Ishikawa (cell line): Measurements from ENCODE around the gene DNMT3A.

Source experiments
- REST ChIP-seq: IDR thresholded peaks from 2 replicates; pipeline ENCODE4 v1.6.1; 2012; ENCODE audit warnings: low read depth, mild to moderate bottlenecking
- TAF1 ChIP-seq: IDR thresholded peaks from 2 replicates; pipeline ENCODE4 v1.6.1; 2012; ENCODE audit warnings: low read depth, mild to moderate bottlenecking
- TEAD4 ChIP-seq: IDR thresholded peaks from 2 replicates; pipeline ENCODE4 v1.6.1; 2012

GRCh38 chr2:25297738-25298137 is 44.0 kb downstream of the DNMT3A start:
- no peak for TF ChIP-seq REST
- TF ChIP-seq TEAD4 = 0 out of 2 replicates have a peak, but pooled peaks have one; percentile 26
- TF ChIP-seq TAF1 = no peak
